Erythroblast (primary cell): ENCODE data around the gene MAST2.

ENCODE experiments used
- GATA1 ChIP-seq: IDR thresholded peaks from 2 replicates; pipeline ENCODE4 v1.6.1; 2011; ENCODE audit warnings: low read depth, mild to moderate bottlenecking, control low read depth, low read length, moderate library complexity
- POLR2A ChIP-seq: IDR thresholded peaks from 2 replicates; pipeline ENCODE4 v1.6.1; 2011; ENCODE audit warnings: mild to moderate bottlenecking, low read length

- TF ChIP-seq POLR2A (no peak), GATA1 (no peak)
These were observed 224.6 kb downstream of the MAST2 start for GRCh38 chr1:46027788-46028573.
